Activated naive CD4-positive, alpha-beta T cell treated with anti-CD3 and anti-CD28 coated beads, Interleukin-2, amount 50 U/mL, for 24 hours (primary cell): Measurements from ENCODE around the gene PALMD.

Experiments used
- H3K27ac Mint-ChIP-seq: one replicate; pipeline ENCODE4 v1.8.0; 2021; ENCODE audit warnings: mild to moderate bottlenecking, mixed read lengths
- H3K27me3 Mint-ChIP-seq: one replicate; pipeline ENCODE4 v1.8.0; 2021; ENCODE audit warnings: mixed read lengths
- H3K36me3 Mint-ChIP-seq: one replicate; pipeline ENCODE4 v1.8.0; 2021; ENCODE audit warnings: mixed read lengths
- H3K4me1 Mint-ChIP-seq: one replicate; pipeline ENCODE4 v1.8.0; 2021; ENCODE audit warnings: mixed read lengths
- H3K4me3 Mint-ChIP-seq: one replicate; pipeline ENCODE4 v1.8.0; 2021; ENCODE audit warnings: mild to moderate bottlenecking, mixed read lengths
- H3K9me3 Mint-ChIP-seq: one replicate; pipeline ENCODE4 v1.8.0; 2021; ENCODE audit warnings: mixed read lengths

PALMD gene

GRCh38 chr1:99663501-99663900 is 17.6 kb downstream of the PALMD start:
- Mint-ChIP-seq H3K27me3 (peaks cover 6% of the 10 kb centered on the region), H3K4me1 (no peaks in the 10 kb centered on the region), H3K4me3 (no peak overlapping the region), H3K36me3 (no peaks in the 10 kb centered on the region), H3K27ac (no peak overlapping the region), H3K9me3 (no peaks in the 10 kb centered on the region)

GRCh38 chr1:99665212-99665611 is 19.3 kb downstream of the PALMD start:
- no peaks in the 10 kb centered on the region for H3K36me3 Mint-ChIP-seq
- peaks cover 8% of the 10 kb centered on the region for H3K27me3 Mint-ChIP-seq
- H3K27ac Mint-ChIP-seq: no peak overlapping the region
- H3K4me1 Mint-ChIP-seq: no peaks in the 10 kb centered on the region
- H3K9me3 Mint-ChIP-seq: no peaks in the 10 kb centered on the region
- H3K4me3 Mint-ChIP-seq: no peak overlapping the region

- Mint-ChIP-seq H3K27me3 (peaks cover 11% of the 10 kb centered on the region), H3K4me1 (no peaks in the 10 kb centered on the region), H3K27ac (no peak overlapping the region), H3K36me3 (no peaks in the 10 kb centered on the region), H3K9me3 (no peaks in the 10 kb centered on the region), H3K4me3 (no peak overlapping the region)
These were observed 23.5 kb downstream of the PALMD start for GRCh38 chr1:99669376-99669775.

DNA sequence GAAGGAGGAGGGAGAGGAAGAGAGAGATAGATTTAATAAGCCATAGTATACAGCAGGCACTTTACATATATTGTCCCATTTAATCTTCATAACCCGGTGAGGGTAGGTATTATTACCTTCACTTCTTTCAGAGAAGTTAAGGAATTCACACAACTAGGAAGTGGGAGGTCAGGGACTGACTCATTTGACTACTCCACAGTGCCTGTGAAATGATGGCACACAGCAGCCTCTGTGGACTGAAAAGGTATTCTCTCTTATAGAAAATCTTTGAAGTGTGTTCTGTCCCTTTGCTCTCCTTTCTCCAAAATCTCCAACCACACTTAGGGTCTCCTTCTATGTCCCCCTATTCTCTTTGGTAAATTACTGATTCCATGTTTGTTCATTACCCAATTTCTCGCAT is 23.9 kb downstream of the PALMD start:
- no peaks in the 10 kb centered on the region for H3K36me3 Mint-ChIP-seq
- no peak overlapping the region for H3K4me3 Mint-ChIP-seq
- no peaks in the 10 kb centered on the region for H3K9me3 Mint-ChIP-seq
- H3K4me1 Mint-ChIP-seq: no peaks in the 10 kb centered on the region
- no peak overlapping the region for H3K27ac Mint-ChIP-seq
- H3K27me3 Mint-ChIP-seq: peaks cover 9% of the 10 kb centered on the region

GRCh38 chr1:99670583-99670982 is 24.7 kb downstream of the PALMD start:
- Mint-ChIP-seq H3K4me3 (no peak overlapping the region), H3K27ac (no peak overlapping the region), H3K9me3 (no peaks in the 10 kb centered on the region), H3K27me3 (peaks cover 9% of the 10 kb centered on the region), H3K36me3 (no peaks in the 10 kb centered on the region), H3K4me1 (no peaks in the 10 kb centered on the region)

DNA sequence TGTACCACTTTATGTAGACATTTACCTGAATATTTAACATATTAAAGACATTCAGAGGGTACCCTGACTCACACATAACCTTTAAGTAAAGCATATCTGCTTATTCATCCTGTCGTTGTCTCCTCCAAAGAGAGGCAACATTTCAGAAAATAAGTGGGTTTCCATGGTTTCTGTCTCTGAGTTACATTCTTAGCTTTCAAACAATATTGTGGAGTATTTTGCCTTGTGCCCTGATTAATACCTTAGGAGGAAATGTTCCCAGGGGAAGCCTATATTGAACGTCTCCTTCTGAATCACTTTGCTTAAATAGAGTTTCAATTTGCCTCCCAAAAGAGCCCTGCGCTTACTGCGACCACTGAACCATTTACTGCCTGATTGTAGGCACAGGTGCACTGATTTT is 26.1 kb downstream of the PALMD start:
- peaks cover 6% of the 10 kb centered on the region for H3K27me3 Mint-ChIP-seq

DNA sequence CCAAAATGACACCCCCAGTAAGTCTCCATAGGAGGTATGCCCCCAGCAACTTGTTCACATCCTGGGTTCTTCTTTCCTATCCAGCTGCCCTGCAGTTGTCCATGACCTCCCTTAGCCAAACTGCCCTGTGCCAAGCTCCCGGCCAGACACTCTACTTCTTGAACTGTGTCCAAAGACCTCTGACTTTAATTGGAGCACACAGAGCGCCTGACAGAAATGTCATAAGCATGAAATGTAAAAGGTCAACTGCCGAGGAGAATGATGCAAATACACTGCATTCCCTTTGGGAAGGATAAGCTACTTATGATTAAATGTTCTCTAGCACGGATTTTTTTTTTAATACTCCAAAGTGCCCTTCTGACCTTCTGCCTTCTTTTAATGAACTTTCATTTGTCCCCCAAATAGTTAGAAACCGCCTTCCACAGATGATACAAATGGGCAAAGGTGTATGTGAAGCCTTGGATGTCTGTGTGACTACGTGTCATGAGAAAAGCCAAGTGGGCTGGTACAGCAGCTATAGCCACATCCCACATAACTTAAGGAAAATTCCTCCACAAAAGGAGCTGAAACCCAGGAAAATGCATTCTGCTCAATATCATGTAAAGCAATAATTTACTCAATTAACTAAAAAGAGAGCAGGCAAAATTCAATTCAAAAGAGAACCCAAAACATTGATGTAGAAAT is 26.8 kb downstream of the PALMD start:
- no peak overlapping the region for H3K4me3 Mint-ChIP-seq
- H3K9me3 Mint-ChIP-seq: no peaks in the 10 kb centered on the region
- no peak overlapping the region for H3K27ac Mint-ChIP-seq
- H3K36me3 Mint-ChIP-seq: no peaks in the 10 kb centered on the region
- H3K4me1 Mint-ChIP-seq: no peaks in the 10 kb centered on the region
- peaks cover 6% of the 10 kb centered on the region for H3K27me3 Mint-ChIP-seq

More for the DNA sequence above, 26.1 kb downstream of the PALMD start:
- H3K27ac Mint-ChIP-seq: no peak overlapping the region
- H3K4me1 Mint-ChIP-seq: no peaks in the 10 kb centered on the region
- no peak overlapping the region for H3K4me3 Mint-ChIP-seq
- no peaks in the 10 kb centered on the region for H3K36me3 Mint-ChIP-seq
- no peaks in the 10 kb centered on the region for H3K9me3 Mint-ChIP-seq

DNA sequence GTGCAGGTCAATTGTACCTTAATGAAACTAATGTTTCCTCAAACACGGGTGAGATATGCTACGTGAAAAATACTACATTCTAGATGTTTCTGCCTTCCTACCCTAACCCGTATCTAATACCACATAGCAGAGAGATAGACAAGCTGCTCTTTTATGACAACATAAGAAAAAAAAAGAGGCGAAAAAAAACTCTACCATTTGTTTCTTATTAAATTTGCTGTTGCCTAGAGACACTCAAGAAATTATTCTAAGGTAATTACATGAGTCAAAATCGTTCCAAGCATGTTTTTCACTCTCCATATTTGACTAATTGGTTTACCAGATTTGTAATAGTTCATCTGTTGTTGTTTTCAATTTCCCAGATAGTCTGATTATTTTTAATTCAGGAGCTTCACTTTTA is 27.4 kb downstream of the PALMD start:
- no peak overlapping the region for H3K4me3 Mint-ChIP-seq
- H3K27me3 Mint-ChIP-seq: peaks cover 6% of the 10 kb centered on the region
- H3K27ac Mint-ChIP-seq: no peak overlapping the region
- H3K4me1 Mint-ChIP-seq: no peaks in the 10 kb centered on the region
- H3K36me3 Mint-ChIP-seq: no peaks in the 10 kb centered on the region
- H3K9me3 Mint-ChIP-seq: no peaks in the 10 kb centered on the region

DNA sequence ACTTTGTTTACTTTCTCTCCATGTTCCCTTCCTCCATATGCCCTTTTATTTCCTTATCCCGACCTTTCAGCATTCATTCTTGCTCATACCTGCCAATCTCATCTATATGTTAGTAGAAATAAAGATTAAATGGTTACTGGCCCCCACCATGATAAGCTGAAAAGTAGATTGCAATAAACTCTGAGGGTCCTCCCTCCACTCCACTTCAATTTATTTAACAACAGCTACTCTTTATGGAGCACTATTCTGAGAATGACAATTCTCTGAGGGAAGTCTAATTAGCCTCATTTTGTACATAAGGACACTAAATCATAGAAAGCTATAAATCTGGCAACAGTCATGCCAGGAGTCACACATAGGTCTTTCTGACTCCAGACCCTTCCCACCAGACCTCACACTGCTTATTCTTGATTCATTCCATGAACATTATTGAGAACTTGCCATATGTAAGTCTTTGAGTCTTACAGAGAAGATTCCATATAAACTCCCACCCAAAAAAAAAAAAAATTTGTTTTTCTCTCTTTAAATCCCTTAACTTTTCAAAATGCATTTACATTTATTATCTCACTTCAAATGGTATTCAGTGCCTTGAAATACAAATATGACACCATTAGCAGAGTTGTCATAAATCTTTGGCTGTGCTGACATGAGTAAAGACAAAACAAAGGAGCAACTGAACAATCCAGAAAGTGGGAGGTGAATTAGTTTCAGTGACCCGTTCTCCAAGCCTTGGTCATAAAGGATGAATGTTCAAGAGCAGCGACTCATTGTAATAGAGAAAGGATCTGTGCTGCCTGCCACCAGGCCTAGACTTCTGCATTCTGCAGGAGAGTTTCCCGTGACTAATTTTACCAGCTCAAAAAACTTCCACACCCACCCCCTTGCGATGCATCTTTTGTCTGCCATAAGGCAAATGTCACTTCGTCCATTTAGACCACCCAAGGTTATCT is 28.5 kb downstream of the PALMD start:
- no peaks in the 10 kb centered on the region for H3K36me3 Mint-ChIP-seq
- H3K4me3 Mint-ChIP-seq: no peak overlapping the region
- no peaks in the 10 kb centered on the region for H3K4me1 Mint-ChIP-seq
- peaks cover 5% of the 10 kb centered on the region for H3K27me3 Mint-ChIP-seq
- H3K9me3 Mint-ChIP-seq: no peaks in the 10 kb centered on the region
- no peak overlapping the region for H3K27ac Mint-ChIP-seq

GRCh38 chr1:99675292-99675691 is 29.4 kb downstream of the PALMD start:
- Mint-ChIP-seq H3K4me1 (no peaks in the 10 kb centered on the region), H3K36me3 (no peaks in the 10 kb centered on the region), H3K4me3 (no peak overlapping the region), H3K27ac (no peak overlapping the region), H3K9me3 (no peaks in the 10 kb centered on the region), H3K27me3 (peaks cover 3% of the 10 kb centered on the region)

DNA sequence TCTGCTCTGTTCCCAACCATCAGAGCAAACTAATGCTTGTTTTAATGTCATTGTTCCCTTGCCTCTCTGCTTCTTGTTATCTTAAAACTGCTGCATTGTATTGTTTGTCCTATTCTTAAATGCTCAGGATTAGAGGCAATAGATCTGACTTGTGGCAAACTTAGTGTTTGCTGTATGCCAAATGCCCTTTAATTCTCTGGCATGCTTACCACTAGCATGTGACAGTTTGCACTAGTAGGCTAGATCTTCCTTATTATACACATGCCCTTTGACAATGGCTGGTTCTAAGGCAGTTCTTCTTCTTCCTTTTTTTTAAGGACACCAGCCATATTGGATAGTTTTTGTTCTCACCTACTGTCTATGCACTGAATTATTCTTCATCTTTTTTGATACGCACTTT is 30.1 kb downstream of the PALMD start:
- H3K4me1 Mint-ChIP-seq: no peaks in the 10 kb centered on the region
- no peak overlapping the region for H3K27ac Mint-ChIP-seq
- H3K36me3 Mint-ChIP-seq: no peaks in the 10 kb centered on the region
- no peak overlapping the region for H3K4me3 Mint-ChIP-seq
- peaks cover 3% of the 10 kb centered on the region for H3K27me3 Mint-ChIP-seq
- no peaks in the 10 kb centered on the region for H3K9me3 Mint-ChIP-seq

DNA sequence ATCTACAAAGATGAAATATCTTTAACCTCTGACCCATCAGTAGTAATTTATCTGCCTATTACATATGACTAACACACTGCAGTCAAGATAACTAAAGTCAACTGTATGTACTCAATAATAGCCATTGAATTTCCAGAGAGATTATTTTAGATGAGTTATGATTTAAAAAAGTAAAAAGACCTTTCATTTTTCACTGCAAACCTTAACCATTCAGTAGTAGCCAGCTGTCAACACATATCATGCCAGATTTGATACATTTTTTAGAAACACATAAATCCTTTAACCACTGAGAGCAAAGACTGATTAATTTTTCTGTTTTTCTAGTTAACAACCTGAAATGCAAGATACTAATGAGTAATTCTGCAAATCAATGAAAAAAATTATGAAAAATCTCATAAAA is 31.0 kb downstream of the PALMD start:
- Mint-ChIP-seq H3K9me3 (no peaks in the 10 kb centered on the region), H3K4me3 (no peak overlapping the region), H3K27me3 (peaks cover 3% of the 10 kb centered on the region)

GRCh38 chr1:99677416-99677815 is 31.5 kb downstream of the PALMD start:
- no peaks in the 10 kb centered on the region for H3K9me3 Mint-ChIP-seq
- no peak overlapping the region for H3K4me3 Mint-ChIP-seq
- no peaks in the 10 kb centered on the region for H3K36me3 Mint-ChIP-seq
- peaks cover 3% of the 10 kb centered on the region for H3K27me3 Mint-ChIP-seq
- H3K4me1 Mint-ChIP-seq: no peaks in the 10 kb centered on the region
- H3K27ac Mint-ChIP-seq: no peak overlapping the region

More for the DNA sequence above, 31.0 kb downstream of the PALMD start:
- Mint-ChIP-seq H3K4me1 (no peaks in the 10 kb centered on the region), H3K27ac (no peak overlapping the region), H3K36me3 (no peaks in the 10 kb centered on the region)

GRCh38 chr1:99680270-99680669 is 34.4 kb downstream of the PALMD start:
- Mint-ChIP-seq H3K9me3 (no peaks in the 10 kb centered on the region), H3K27me3 (no peaks in the 10 kb centered on the region), H3K27ac (no peak overlapping the region), H3K4me3 (no peak overlapping the region), H3K4me1 (no peaks in the 10 kb centered on the region), H3K36me3 (no peaks in the 10 kb centered on the region)

DNA sequence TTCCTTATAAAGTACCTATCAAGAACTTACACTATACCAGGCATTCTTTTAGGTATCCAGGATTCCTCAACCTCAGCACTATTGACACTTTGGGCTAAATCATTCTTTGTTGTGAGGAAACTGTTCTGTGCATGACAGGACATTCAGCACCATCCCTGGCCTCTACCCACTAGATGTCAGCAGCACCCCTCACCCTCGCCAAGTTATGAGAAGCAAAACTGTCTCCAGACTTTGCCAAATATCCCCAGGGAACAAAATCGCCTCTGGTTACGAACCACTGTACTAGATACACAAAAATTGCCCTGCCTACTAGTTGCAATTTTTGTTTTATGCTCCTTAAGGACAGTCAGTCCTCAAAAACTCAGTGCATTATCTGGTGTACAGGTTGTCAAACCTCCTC is 35.7 kb downstream of the PALMD start:
- Mint-ChIP-seq H3K36me3 (no peaks in the 10 kb centered on the region), H3K27me3 (peaks cover 2% of the 10 kb centered on the region), H3K4me1 (no peaks in the 10 kb centered on the region), H3K9me3 (no peaks in the 10 kb centered on the region), H3K27ac (no peak overlapping the region), H3K4me3 (no peak overlapping the region)

- Mint-ChIP-seq H3K36me3 (no peaks in the 10 kb centered on the region), H3K4me1 (no peaks in the 10 kb centered on the region), H3K27me3 (peaks cover 2% of the 10 kb centered on the region), H3K9me3 (no peaks in the 10 kb centered on the region), H3K27ac (no peak overlapping the region), H3K4me3 (no peak overlapping the region)
These were observed 36.4 kb downstream of the PALMD start for GRCh38 chr1:99682291-99682751.
